ENCODE data around the gene MEGF10.

GRCh38 chr5:127505905-127506304 lies 215.3 kb downstream of the MEGF10 start:
- TF ChIP-seq SMC3 (conservative IDR thresholded peaks at IDR 0.05; ENCODE audit: poor library complexity): no peak
- no peak for TF ChIP-seq TAF1 (IDR thresholded peaks at IDR 0.05; ENCODE audit: low read depth)
- no peak for TF ChIP-seq RAD21 (conservative IDR thresholded peaks at IDR 0.05)
- TF ChIP-seq, protein P1, sequence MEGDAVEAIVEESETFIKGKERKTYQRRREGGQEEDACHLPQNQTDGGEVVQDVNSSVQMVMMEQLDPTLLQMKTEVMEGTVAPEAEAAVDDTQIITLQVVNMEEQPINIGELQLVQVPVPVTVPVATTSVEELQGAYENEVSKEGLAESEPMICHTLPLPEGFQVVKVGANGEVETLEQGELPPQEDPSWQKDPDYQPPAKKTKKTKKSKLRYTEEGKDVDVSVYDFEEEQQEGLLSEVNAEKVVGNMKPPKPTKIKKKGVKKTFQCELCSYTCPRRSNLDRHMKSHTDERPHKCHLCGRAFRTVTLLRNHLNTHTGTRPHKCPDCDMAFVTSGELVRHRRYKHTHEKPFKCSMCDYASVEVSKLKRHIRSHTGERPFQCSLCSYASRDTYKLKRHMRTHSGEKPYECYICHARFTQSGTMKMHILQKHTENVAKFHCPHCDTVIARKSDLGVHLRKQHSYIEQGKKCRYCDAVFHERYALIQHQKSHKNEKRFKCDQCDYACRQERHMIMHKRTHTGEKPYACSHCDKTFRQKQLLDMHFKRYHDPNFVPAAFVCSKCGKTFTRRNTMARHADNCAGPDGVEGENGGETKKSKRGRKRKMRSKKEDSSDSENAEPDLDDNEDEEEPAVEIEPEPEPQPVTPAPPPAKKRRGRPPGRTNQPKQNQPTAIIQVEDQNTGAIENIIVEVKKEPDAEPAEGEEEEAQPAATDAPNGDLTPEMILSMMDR (IDR thresholded peaks at IDR 0.05; ENCODE audit: poor library complexity, severe bottlenecking): no peak
- TF ChIP-seq MXI1 (conservative IDR thresholded peaks at IDR 0.05; ENCODE audit: poor library complexity, severe bottlenecking): no peak
- TF ChIP-seq EZH2 (IDR thresholded peaks at IDR 0.05; ENCODE audit: borderline replicate concordance, insufficient read depth, low read length, poor library complexity, severe bottlenecking): no peak
- no peak for TF ChIP-seq POLR2AphosphoS5 (IDR thresholded peaks at IDR 0.05)
- no peak for TF ChIP-seq REST (IDR thresholded peaks at IDR 0.05; ENCODE audit: borderline replicate concordance)

All from neural cell (in vitro differentiated cells).